Left lung (tissue), 10 donors: ENCODE measurements around the gene ETS2. TPM values are rescaled to one million over a fixed set of nuclear protein-coding genes. Genes with fewer than 3 reads are reported as not detected.

Experiments
- ATAC-seq: fragments of 200-7000 bp; cut with Tn5 transposase; one replicate; pipeline ENCODE4 v1.9.1; 2020; ENCODE audit warnings: moderate library complexity
- DNase-seq, 4 donors: peaks; one replicate each; pipeline ENCODE4 v3.0.0-alpha.2; 2013 to 2020
- H3K27ac ChIP-seq, 2 donors: fragments of 200-600 bp; sonication (generic) in 1 of 2; one replicate each; pipeline versions ENCODE4 v1.5.0 to v1.8.0; 2020 to 2021
- H3K27me3 ChIP-seq, 2 donors: fragments of 200-600 bp; sonication (generic) in 1 of 2; one replicate each; pipeline versions ENCODE4 v1.5.0 to v1.8.0; 2020 to 2021
- H3K36me3 ChIP-seq, 2 donors: fragments of 200-600 bp; sonication (generic) in 1 of 2; one replicate each; pipeline versions ENCODE4 v1.5.0 to v1.8.0; 2020 to 2021
- H3K4me1 ChIP-seq, 2 donors: fragments of 200-600 bp; one replicate each; pipeline ENCODE4 v1.8.0; 2021
- H3K4me3 ChIP-seq, 2 donors: fragments of 200-600 bp; sonication (generic) in 1 of 2; one replicate each; pipeline versions ENCODE4 v1.5.0 to v1.8.0; 2020 to 2021; ENCODE audit warnings: mild to moderate bottlenecking in 1 of 2
- H3K9me3 ChIP-seq, 2 donors: fragments of 200-600 bp; sonication (generic) in 1 of 2; one replicate each; pipeline versions ENCODE4 v1.5.0 to v1.8.0; 2020 to 2021
- CTCF ChIP-seq, 2 donors: fragments of 200-600 bp; sonication (generic) in 1 of 2; IDR thresholded peaks; one replicate each; pipeline versions ENCODE4 v1.5.0 to v1.8.0; 2021; ENCODE audit warnings: antibody characterized with exemption in 2 of 2
- intact Hi-C, 2 donors: fragments of 100-400 bp; cut with DNase I; formaldehyde crosslinking; loops; one replicate each; pipeline versions ENCODE4 v1.11.2 to v1.14.2; 2022
- polyA plus RNA-seq, 6 donors: library from polyadenylated mRNA; unstranded; fragments of 120-200 nt; gene quantifications; one replicate each; pipeline ENCODE4 v1.2.1, GENCODE V29; 2013; ENCODE audit not compliant: insufficient read length in 6 of 6
- total RNA-seq, 2 donors: library from RNA; stranded (reverse); fragmentation: NEBNext Ultra II Directional; extraction: Animal tissue kit (Norgen Biotek cat#: 25700); gene quantifications; one replicate each; pipeline ENCODE4 v1.2.1, GENCODE V29; 2021
- donor health status: DM: no; HTN: yes; CAD: no.
- donor health status: DM: no; HTN: no; CAD: no.

Gene ETS2
- total and polyA plus RNA-seq, 8 donors = 93.2 to 199 (median 158) TPM

- no peak for TF ChIP-seq CTCF (IDR thresholded peaks at IDR 0.05)
- intact Hi-C loops = no loop called here
- Histone ChIP-seq H3K4me1 (no peaks in the 10 kb centered on the region), H3K9me3 (peaks cover 0 to 5% of the 10 kb centered on the region in 2 donors), H3K27me3 (no peaks in the 10 kb centered on the region), H3K36me3 (no peaks in the 10 kb centered on the region), H3K4me3 (no peak overlapping the region), H3K27ac (no peak overlapping the region)
- peak in 1 of 4 donors; percentile 52 for DNase-seq
- ATAC-seq = peak; percentile 96
Observed at GRCh38 chr21:38787461-38788274, 18.1 kb upstream of the ETS2 start.

DNA sequence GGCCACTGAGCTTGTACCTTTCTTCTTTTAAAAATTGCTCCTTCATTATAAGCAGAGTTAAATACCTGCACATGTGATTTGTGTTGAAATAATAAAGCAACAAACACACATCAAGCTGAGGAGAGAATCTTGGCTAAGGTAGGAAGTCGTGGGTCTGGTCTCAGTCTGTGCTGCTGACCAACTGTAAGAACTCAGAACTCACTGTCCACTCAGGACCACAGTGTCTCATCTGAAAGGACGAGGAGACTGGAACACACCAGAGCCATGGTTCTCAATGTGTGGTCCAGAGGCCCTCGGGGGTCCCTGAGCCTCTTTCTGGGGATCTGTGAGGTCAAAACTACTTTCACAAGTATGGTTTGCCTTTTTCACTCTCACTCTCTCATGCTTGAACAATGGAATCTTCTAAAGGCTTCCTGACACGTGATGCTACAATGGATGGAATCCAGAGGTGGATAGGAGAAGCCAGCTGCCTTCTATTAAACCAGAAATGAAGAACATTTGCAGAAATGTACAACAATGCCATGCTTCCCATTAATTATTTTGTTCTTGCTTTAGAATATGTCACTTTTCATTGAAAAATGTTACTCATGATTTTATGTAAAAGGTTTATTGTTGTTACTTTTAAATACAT is 17.3 kb upstream of the ETS2 start:
- TF ChIP-seq CTCF (IDR thresholded peaks at IDR 0.05) = no peak
- Histone ChIP-seq H3K4me1 (no peaks in the 10 kb centered on the region), H3K9me3 (no peaks in the 10 kb centered on the region), H3K4me3 (no peak overlapping the region), H3K27ac (no peak overlapping the region), H3K27me3 (no peaks in the 10 kb centered on the region), H3K36me3 (no peaks in the 10 kb centered on the region)
- DNase-seq (no peak), ATAC-seq (no peak)
- intact Hi-C loops = no loop called here

DNA sequence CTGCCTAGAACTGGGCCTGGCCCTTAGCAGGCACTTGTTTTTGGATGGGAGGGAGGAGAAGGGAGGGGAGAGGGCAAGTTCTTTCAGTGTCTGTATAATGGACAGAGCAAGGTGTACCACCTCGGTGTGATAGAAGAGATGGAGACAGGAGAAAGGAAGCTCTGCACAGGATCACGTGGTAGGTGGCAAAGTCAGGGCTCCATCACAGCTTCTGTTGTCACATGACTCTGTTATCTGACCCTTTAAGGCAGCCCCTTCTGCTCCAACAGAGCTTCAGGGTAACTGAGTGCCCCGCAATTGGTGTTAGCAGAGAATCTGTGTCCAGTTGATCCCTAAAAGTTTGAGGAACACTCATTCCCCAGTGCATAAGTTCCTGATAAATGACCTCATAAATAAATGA is 16.5 kb upstream of the ETS2 start:
- Histone ChIP-seq H3K4me1 (no peaks in the 10 kb centered on the region), H3K9me3 (no peaks in the 10 kb centered on the region), H3K36me3 (no peaks in the 10 kb centered on the region), H3K4me3 (no peak overlapping the region), H3K27ac (no peak overlapping the region), H3K27me3 (no peaks in the 10 kb centered on the region)
- DNase-seq (no peak), ATAC-seq (no peak)
- no peak for TF ChIP-seq CTCF (IDR thresholded peaks at IDR 0.05)
- intact Hi-C loops = no loop called here

- no peaks in the 10 kb centered on the region for H3K36me3 ChIP-seq
- no peak overlapping the region for H3K27ac ChIP-seq
- H3K4me3 ChIP-seq = no peak overlapping the region
- peak in 2 of 4 donors; percentile 62 to 75 for DNase-seq
- H3K4me1 ChIP-seq = no peaks in the 10 kb centered on the region
- intact Hi-C loops = no loop called here
- no peak for ATAC-seq
- no peak for TF ChIP-seq CTCF (IDR thresholded peaks at IDR 0.05)
- H3K9me3 ChIP-seq = no peaks in the 10 kb centered on the region
- H3K27me3 ChIP-seq = no peaks in the 10 kb centered on the region
Observed at GRCh38 chr21:38790059-38790458, 15.7 kb upstream of the ETS2 start.

- Histone ChIP-seq H3K27me3 (no peaks in the 10 kb centered on the region), H3K27ac (no peak overlapping the region), H3K36me3 (no peaks in the 10 kb centered on the region), H3K4me3 (no peak overlapping the region), H3K9me3 (no peaks in the 10 kb centered on the region), H3K4me1 (no peaks in the 10 kb centered on the region)
- TF ChIP-seq CTCF (IDR thresholded peaks at IDR 0.05) = no peak
- DNase-seq = no peak
- no peak for ATAC-seq
- intact Hi-C loops = no loop called here
Observed at GRCh38 chr21:38790961-38791360, 14.8 kb upstream of the ETS2 start.
